PC-9 (cell line): ENCODE results near the gene ZDHHC5. TPM values are rescaled to one million over a fixed set of nuclear protein-coding genes. Genes with fewer than 3 reads are reported as not detected.

ENCODE experiments used
- BruUV-seq: library from RNA; stranded (reverse); fragments of 400-500 nt; replicated peaks from 2 replicates; lab custom pipeline; 2021; lab: Mats Ljungman, UMichigan
- CTCF ChIA-PET: fragments of 300-600 bp; sonication (Branson Sonifier 250); formaldehyde crosslinking; loops from one replicate; lab custom pipeline; 2022; ENCODE audit warnings: antibody characterized with exemption; lab: Charles Lee
- POLR2A ChIA-PET: fragments of 300-600 bp; sonication (Branson Sonifier 250); formaldehyde crosslinking; loops from one replicate; lab custom pipeline; 2022; ENCODE audit warnings: antibody characterized with exemption; ENCODE audit not compliant: unreplicated experiment; lab: Charles Lee
- DNase-seq, 2 experiments: peaks; one replicate each; pipeline versions ENCODE4 v3.0.0 to v3.0.0-alpha.2; 2015 to 2022; ENCODE audit warnings: mixed read lengths in 1 of 2
- H2AFZ ChIP-seq: fragments of 200-600 bp; sonication (generic); 2 replicates; pipeline ENCODE4 v1.8.1; 2017; ENCODE audit warnings: antibody characterized with exemption
- H3F3A ChIP-seq: fragments of 200-600 bp; sonication (generic); 2 replicates; pipeline ENCODE4 v1.8.1; 2017; ENCODE audit warnings: antibody characterized with exemption, mild to moderate bottlenecking, low read depth; ENCODE audit not compliant: insufficient read depth
- H3K27ac ChIP-seq: fragments of 200-600 bp; sonication (generic); 2 replicates; pipeline ENCODE4 v1.6.1; 2016; ENCODE audit warnings: mixed run types
- H3K27me3 ChIP-seq: fragments of 200-600 bp; sonication (generic); 2 replicates; pipeline ENCODE4 v1.6.1; 2016; ENCODE audit warnings: low read depth, mixed run types; ENCODE audit not compliant: insufficient read depth
- H3K36me3 ChIP-seq: fragments of 200-600 bp; sonication (generic); 2 replicates; pipeline ENCODE4 v1.6.1; 2016; ENCODE audit warnings: low read depth, mixed run types
- H3K4me1 ChIP-seq: fragments of 200-600 bp; sonication (generic); replicated peaks from 2 replicates; pipeline ENCODE4 v1.6.1; 2016; ENCODE audit warnings: mixed run types; ENCODE audit not compliant: insufficient read depth
- H3K4me2 ChIP-seq: fragments of 200-600 bp; sonication (generic); 2 replicates; pipeline ENCODE4 v1.6.1; 2017; ENCODE audit warnings: mixed run types
- H3K4me3 ChIP-seq: fragments of 200-600 bp; sonication (generic); 2 replicates; pipeline ENCODE4 v1.6.1; 2016; ENCODE audit warnings: mixed run types
- H3K79me2 ChIP-seq: fragments of 200-600 bp; sonication (generic); 2 replicates; pipeline ENCODE4 v1.6.1; 2017; ENCODE audit warnings: low read depth, mixed run types
- H3K9me2 ChIP-seq: fragments of 200-600 bp; sonication (generic); 2 replicates; pipeline ENCODE4 v1.8.1; 2017; ENCODE audit warnings: mild to moderate bottlenecking; ENCODE audit not compliant: insufficient read depth
- H3K9me3 ChIP-seq: fragments of 200-600 bp; sonication (generic); 2 replicates; pipeline ENCODE4 v1.8.1; 2016; ENCODE audit warnings: low read depth; ENCODE audit not compliant: insufficient read depth
- H4K20me1 ChIP-seq: fragments of 200-600 bp; sonication (generic); 2 replicates; pipeline ENCODE4 v1.8.1; 2017; ENCODE audit not compliant: insufficient read depth
- EZH2 ChIP-seq: fragments of 200-600 bp; sonication (generic); IDR thresholded peaks from 2 replicates; pipeline ENCODE4 v1.8.0; 2017; ENCODE audit warnings: antibody characterized with exemption, low read depth
- intact Hi-C: fragments of 100-400 bp; cut with micrococcal nuclease; formaldehyde crosslinking; loops from one replicate; pipeline ENCODE4 v1.10.0; 2022; ENCODE audit not compliant: unreplicated experiment
- total RNA-seq: library from RNA; stranded (reverse); gene quantifications from 2 replicates; pipeline ENCODE4 v1.2.3, GENCODE V29; 2021
- TF ChIP-seq, protein P1 (sequence below): fragments of 200-600 bp; sonication (generic); conservative IDR thresholded peaks from 2 replicates; pipeline ENCODE4 v1.6.1; 2017; ENCODE audit warnings: mixed run types, antibody characterized with exemption, mild to moderate bottlenecking, moderate library complexity

The ZDHHC5 gene
- total RNA-seq, 1 experiment from 2014 or later, result 94.2 TPM

DNA sequence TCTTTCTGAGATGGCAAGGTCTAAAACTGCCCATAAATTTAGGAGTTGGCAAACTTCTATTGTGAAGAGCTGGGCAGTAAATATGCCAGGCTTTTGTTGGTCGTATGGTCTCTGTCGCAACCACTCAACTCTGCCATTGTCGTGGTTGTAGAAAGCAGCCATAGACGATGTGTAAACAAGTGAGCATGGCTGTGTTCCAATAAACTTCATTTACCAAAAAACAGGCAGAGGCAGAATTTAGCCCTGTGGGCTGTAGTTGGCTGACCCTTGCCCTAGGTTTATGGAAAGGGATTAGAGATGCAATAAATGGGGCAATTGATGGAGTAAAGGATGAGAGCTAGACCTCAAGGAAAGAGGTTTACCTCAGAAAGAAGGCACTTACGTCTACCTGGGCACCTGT lies 35.8 kb upstream of the ZDHHC5 start:
- no peak overlapping the region for H2AFZ ChIP-seq
- no peak for DNase-seq
- no peaks in the 10 kb centered on the region for H4K20me1 ChIP-seq
- intact Hi-C loops, result no loop called here
- H3K79me2 ChIP-seq, result no peaks in the 10 kb centered on the region
- H3K4me2 ChIP-seq, result no peak overlapping the region
- ChIA-PET POLR2A (no interaction called here), CTCF (interaction anchor here (0.6 kb wide), 2 partner anchors 18 to 72 kb away, joined by 4 read pairs; partner anchors contain the start of gene YPEL4)
- H3K4me3 ChIP-seq, result no peak overlapping the region
- no peaks in the 10 kb centered on the region for H3K9me2 ChIP-seq
- H3K4me1 ChIP-seq, result no peaks in the 10 kb centered on the region
- no peaks in the 10 kb centered on the region for H3F3A ChIP-seq
- TF ChIP-seq, protein P1, sequence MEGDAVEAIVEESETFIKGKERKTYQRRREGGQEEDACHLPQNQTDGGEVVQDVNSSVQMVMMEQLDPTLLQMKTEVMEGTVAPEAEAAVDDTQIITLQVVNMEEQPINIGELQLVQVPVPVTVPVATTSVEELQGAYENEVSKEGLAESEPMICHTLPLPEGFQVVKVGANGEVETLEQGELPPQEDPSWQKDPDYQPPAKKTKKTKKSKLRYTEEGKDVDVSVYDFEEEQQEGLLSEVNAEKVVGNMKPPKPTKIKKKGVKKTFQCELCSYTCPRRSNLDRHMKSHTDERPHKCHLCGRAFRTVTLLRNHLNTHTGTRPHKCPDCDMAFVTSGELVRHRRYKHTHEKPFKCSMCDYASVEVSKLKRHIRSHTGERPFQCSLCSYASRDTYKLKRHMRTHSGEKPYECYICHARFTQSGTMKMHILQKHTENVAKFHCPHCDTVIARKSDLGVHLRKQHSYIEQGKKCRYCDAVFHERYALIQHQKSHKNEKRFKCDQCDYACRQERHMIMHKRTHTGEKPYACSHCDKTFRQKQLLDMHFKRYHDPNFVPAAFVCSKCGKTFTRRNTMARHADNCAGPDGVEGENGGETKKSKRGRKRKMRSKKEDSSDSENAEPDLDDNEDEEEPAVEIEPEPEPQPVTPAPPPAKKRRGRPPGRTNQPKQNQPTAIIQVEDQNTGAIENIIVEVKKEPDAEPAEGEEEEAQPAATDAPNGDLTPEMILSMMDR, result no peak
- TF ChIP-seq EZH2, result no peak
- H3K36me3 ChIP-seq, result no peaks in the 10 kb centered on the region
- H3K27ac ChIP-seq, result no peak overlapping the region
- BruUV-seq, result no TSS peak
- H3K9me3 ChIP-seq, result no peaks in the 10 kb centered on the region
- H3K27me3 ChIP-seq, result peaks cover 13% of the 10 kb centered on the region; the same call in 1 of the 2 replicates

- peak; percentile 50 to 56 for DNase-seq
- Histone ChIP-seq H4K20me1 (no peaks in the 10 kb centered on the region), H3K9me3 (no peaks in the 10 kb centered on the region), H3K27ac (no peak overlapping the region), H3F3A (no peaks in the 10 kb centered on the region), H3K4me1 (no peaks in the 10 kb centered on the region), H3K4me3 (no peak overlapping the region), H3K36me3 (no peaks in the 10 kb centered on the region), H3K4me2 (no peak overlapping the region), H3K27me3 (peaks cover 13% of the 10 kb centered on the region; the same call in 1 of the 2 replicates), H3K79me2 (no peaks in the 10 kb centered on the region), H3K9me2 (no peaks in the 10 kb centered on the region), H2AFZ (no peak overlapping the region)
- POLR2A ChIA-PET, result interaction anchor here (0.5 to 0.6 kb wide), 3 partner anchors 36 to 102 kb away, joined by 4 to 39 read pairs (median 6); partner anchors contain the start of gene SERPING1
- TF ChIP-seq EZH2, result no peak
- TF ChIP-seq, protein P1, result no peak
- BruUV-seq, result no TSS peak
- intact Hi-C loops, result no loop called here
- CTCF ChIA-PET, result no interaction called here
These were observed 34.4 kb upstream of the ZDHHC5 start for GRCh38 chr11:57633394-57634070.

- no peak overlapping the region for H3K4me2 ChIP-seq
- no peak overlapping the region for H3K27ac ChIP-seq
- H3K4me3 ChIP-seq, result no peak overlapping the region
- no peak for TF ChIP-seq EZH2
- TF ChIP-seq, protein P1, result no peak
- no peaks in the 10 kb centered on the region for H3K36me3 ChIP-seq
- no peaks in the 10 kb centered on the region for H3F3A ChIP-seq
- no peak for DNase-seq
- no peaks in the 10 kb centered on the region for H4K20me1 ChIP-seq
- intact Hi-C loops, result no loop called here
- no TSS peak for BruUV-seq
- no peaks in the 10 kb centered on the region for H3K79me2 ChIP-seq
- H3K4me1 ChIP-seq, result no peaks in the 10 kb centered on the region
- H3K9me2 ChIP-seq, result no peaks in the 10 kb centered on the region
- ChIA-PET CTCF (interaction anchor here (0.8 to 1.3 kb wide), 2 partner anchors 10 to 66 kb away, joined by 4 read pairs; no protein-coding TSS in a partner anchor), POLR2A (interaction anchor here (0.6 kb wide), 1 partner anchor 44 kb away, joined by 7 read pairs; no protein-coding TSS in a partner anchor)
- H2AFZ ChIP-seq, result no peak overlapping the region
- H3K9me3 ChIP-seq, result no peaks in the 10 kb centered on the region
- peaks cover 13% of the 10 kb centered on the region; the same call in 1 of the 2 replicates for H3K27me3 ChIP-seq
These were observed 33.6 kb upstream of the ZDHHC5 start for GRCh38 chr11:57634311-57634710.
